GM04503 (cell line): Measurements from ENCODE around the gene COQ5.

Experiments used
- DNase-seq: peaks from one replicate; pipeline ENCODE4 v3.0.0-alpha.2; 2012; ENCODE audit warnings: low read depth

COQ5 gene

DNA sequence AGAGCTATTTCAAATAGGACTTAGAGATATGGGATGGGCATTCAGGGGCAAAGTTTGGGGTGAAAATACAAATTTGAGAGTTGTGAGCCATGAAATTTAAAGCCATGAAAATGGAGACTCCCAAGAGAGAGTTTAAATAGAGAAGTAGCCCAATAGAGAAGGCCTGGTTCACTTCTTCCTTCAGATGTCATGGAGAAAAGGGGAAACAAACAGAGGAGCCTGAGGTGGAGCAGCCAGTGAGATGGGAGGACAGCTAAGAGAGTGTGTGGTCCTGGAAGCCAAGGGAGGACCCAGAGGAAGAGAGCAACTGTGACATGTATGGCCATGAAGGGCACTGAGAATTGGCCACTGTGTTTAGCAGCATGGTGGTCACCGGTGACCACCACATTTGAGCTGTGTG lies 45.3 kb downstream of the COQ5 start:
- DNase-seq: no peak

DNA sequence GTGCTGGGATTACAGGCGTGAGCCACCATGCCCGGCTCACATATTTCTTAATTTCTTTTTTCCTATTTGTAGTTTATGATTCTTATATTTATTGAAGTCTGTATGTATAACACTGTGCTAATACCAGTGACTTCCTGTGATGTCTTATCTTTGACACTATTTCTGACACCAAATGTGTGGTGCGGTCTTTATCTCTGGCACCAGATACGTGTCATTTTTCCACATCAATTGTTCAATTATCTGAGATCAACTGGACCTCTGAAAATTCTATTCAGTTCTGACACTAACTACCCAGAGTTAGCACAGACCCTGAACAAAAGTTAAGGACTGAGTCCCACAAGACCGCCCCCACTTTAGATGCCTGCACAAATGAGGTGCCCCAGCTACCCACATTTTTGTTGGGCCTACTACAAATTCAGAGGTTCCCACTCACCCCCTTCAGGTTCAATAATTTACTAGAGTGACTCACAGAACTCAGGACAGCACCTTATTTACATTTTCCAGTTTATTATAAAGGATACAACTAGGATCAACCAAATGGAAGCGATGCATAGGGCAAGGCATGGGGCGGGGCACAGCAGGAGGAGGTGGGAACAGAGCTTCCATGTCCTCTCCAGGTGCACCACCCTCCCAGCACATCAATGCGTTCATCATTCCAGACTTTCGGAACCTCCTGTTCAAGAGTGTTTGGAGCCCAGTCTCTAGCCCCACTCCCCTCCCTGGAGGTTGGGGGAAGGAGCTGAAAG lies 47.8 kb downstream of the COQ5 start:
- DNase-seq: no peak

DNA sequence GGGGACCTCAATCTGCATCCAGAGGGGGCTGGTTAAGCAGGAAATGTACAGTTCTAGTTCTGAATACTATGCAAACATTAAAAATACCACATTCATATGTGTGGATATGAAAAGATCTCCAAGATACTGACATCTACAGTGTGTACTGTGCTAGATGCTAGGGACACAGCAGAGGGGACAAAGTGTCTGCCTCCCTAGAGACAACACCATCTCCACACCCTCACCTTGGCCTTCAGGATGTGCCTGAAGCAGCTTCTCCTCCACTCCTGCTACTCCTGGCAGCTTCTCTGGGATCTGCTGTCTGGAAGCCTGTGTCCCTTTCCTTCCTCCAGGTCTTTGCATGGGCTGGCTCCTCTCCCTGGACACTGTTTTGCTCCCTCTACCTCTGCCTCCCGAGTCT lies 48.7 kb downstream of the COQ5 start:
- no peak for DNase-seq

GRCh38 chr12:120479458-120479857 lies 49.5 kb downstream of the COQ5 start:
- no peak for DNase-seq

DNA sequence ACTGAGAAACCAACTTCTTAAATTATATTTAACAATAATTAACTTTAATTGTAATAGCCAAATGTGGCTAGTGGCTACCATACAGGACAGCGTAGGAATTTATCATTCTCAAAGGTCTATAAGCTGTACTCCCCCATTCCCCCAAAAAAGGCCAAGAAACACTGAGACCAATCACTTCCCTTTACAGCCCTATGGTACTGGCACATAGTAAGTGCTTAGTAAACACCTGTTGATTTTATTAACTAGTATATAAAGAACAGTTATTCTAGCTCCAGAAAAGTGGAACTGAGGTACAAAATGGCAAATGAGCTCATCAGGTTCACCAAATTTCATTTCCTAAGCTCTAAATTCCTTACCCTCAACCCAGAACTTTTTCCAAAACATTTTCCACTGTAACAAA lies 53.3 kb downstream of the COQ5 start:
- DNase-seq: no peak

GRCh38 chr12:120474616-120474960 lies 54.4 kb downstream of the COQ5 start:
- no peak for DNase-seq

GRCh38 chr12:120473807-120474615 lies 54.9 kb downstream of the COQ5 start:
- no peak for DNase-seq

DNA sequence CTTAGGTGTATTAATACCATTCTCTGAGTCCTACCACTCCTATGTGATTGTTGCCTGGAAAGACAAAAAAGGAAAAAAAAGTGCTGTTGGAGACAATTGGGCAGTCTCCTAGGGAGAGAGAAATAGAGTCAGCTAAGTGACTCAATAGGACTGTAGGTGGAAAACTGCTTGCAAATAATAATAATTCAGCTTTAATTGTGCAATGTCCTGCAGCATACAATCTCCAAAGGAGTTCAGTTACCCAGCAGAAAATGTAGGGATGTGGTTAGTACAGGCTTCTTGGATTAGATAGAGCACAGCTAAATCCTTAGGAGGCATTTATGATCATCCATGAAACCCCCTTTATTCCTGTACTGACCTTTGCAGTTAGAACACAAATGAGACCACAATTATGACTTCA lies 56.4 kb downstream of the COQ5 start:
- DNase-seq: no peak

- no peak for DNase-seq
Measured at GRCh38 chr12:120470150-120470784, 58.7 kb downstream of the COQ5 start.

- DNase-seq: peak; percentile 66
Measured at GRCh38 chr12:120469450-120470149, 59.4 kb downstream of the COQ5 start, which contains the start of gene SRSF9. Gene SRSF9, minus strand, starts transcription at chr12:120469748. Its CDS starts 139 bp downstream, at chr12:120469609.

- peak; percentile 13 for DNase-seq
Measured at GRCh38 chr12:120468821-120469449, 60.0 kb downstream of the COQ5 start.

DNA sequence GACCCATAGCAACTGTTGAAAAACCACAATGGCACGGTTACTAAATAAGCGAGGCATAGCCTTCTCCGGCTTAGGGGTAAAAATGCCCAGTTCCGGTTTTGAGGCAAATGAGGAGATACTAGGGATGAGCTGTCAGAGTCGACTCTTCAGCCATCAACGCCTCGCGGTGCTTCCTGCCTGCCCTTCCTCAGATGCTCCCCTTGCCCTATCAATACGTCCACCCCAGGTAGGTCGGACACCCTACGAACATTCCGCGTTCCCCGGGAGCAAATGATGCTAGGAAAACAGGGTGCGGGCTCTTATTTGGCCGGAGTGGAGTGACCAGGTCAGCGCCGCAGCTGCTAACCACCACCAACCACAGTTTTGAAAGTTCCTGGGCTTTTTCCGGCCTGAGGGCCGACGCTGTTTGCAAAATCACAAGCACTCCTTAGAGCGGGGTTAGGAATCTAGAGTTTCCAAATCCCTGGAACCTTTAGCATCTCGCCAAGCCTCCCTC lies 60.6 kb downstream of the COQ5 start:
- peak; percentile 39 for DNase-seq

GRCh38 chr12:120467439-120467838 lies 61.5 kb downstream of the COQ5 start:
- DNase-seq: no peak

- DNase-seq: no peak
Measured at GRCh38 chr12:120466560-120467315, 62.2 kb downstream of the COQ5 start.

- DNase-seq: no peak
Measured at GRCh38 chr12:120465756-120466155, 63.2 kb downstream of the COQ5 start.

DNA sequence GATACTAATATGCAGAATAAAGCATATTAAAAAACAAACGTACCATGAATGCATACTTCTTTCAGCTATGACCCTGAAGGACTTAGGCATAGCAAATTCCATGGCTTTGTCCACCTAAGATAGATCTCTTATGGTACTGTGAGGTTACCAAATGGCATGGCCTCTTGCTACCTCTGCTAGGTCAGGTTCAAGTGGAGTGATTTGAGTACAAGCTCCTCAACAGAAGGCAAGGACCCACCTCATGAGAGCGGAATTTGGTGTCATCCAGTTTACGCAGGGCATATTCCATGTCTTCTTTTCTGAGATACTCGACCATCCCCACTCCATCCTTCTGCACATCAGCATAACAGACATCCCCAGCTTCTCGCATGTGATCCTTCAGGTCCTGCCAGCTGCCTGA lies 65.2 kb downstream of the COQ5 start:
- no peak for DNase-seq

- no peak for DNase-seq
Measured at GRCh38 chr12:120462099-120462640, 66.8 kb downstream of the COQ5 start.

DNA sequence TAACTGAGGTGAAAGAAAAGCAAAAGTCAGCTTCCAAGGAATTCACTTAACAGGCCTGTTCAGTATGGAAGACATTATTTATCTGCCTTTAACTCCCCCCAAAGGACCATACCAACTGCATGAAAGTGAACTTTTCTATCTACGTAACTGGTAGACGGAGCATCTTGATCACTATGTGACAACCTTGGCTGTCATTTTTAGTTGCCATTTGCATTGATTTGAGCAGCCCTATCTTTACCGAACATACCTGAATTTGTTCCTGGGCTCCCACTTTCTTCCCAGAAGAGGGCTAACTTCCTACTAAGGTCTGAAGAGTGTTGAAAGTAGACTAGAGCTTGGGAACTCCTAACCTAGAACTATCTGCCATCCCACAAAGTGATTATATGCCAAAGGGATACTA lies 68.8 kb downstream of the COQ5 start:
- DNase-seq: no peak

DNA sequence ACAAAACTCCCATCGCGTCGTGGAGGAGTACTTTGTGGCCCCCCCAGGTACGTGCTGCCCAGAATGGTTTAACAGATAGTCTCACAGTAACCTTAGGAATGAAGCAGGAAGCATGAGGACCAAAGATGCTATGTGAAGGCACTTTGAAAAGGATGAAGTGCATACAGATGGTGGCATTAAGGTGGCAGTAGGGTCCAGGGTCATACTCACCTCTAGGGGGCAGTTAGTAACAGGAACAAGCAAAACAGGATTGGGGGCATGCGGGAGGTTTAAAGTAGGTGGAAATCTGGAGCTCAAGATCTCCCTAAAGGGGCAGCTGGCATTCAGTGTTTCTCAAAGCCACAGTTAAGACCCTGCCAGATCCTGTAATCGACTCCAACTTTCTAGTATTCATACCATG lies 71.8 kb downstream of the COQ5 start:
- DNase-seq: no peak

DNA sequence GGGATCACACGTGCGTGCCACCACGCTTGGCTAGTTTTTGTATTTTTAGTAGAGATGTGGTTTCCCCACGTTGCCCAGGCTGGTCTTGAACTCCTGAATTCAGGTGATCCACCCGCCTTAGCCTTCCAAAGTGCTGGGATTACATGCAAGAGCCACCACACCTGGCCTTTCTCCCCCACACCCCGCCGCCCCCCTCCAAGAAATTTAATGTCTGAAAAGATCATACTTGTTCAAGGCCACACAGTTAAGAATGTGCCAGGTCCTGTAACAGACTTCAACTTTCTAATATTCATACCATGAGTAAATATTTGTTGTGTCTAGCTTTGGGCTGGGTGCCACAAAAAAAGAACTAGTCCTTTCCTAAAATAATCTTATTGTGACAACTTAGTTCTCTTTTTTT lies 73.7 kb downstream of the COQ5 start:
- no peak for DNase-seq

DNA sequence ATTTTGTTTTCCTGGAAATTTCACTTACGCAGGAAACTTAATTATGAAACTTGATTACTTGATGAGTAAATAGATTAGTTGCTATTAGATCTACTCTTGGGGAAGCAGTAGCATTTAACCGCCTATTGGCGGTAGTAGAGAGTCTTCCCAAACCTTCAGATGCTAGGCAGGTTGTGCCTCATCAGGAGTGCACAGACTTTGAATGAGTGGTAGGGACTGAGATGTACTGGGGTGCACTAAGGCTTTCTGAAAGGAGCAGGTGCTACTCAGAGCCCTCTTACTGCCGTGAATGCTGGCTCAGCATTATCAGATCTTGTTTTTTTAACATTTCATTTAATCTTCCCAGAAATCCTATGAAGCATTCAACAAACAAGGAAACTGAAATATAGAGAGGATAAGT lies 75.0 kb downstream of the COQ5 start:
- no peak for DNase-seq
